Neural progenitor cell (in vitro differentiated cells): ENCODE data around the gene SFRP4.

Experiments used
- CTCF ChIP-seq: fragments of 200-600 bp; sonication (generic); IDR thresholded peaks from 2 replicates; pipeline ENCODE4 v1.5.1; 2017; ENCODE audit warnings: antibody characterized with exemption, mild to moderate bottlenecking
- EZH2 ChIP-seq: fragments of 200-600 bp; sonication (generic); IDR thresholded peaks from 2 replicates; pipeline ENCODE4 v1.6.1; 2017; ENCODE audit warnings: antibody characterized with exemption, mild to moderate bottlenecking, moderate library complexity
- EZH2phosphoT487 ChIP-seq: fragments of 200-600 bp; sonication (generic); IDR thresholded peaks from 2 replicates; pipeline ENCODE4 v1.6.1; 2017; ENCODE audit warnings: antibody characterized with exemption

DNA sequence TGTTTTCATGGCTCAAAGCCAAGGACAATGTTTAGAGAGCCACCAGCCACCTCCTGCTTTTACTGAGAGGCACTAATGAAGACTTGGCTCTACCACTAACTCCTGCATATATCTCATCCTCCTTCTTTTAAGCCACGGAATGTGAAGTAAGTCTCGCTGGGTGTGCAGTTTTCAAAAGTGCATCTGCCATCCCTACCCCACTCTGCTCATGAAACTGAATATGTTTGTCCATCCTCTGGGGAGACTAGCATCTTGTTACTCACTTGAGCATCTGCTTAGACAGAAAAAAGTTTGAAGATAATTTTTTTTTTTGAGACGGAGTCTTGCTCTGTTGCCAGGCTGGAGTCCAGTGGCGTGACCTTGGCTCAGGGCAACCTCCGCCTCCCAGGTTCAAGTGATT is 44.6 kb upstream of the SFRP4 start:
- TF ChIP-seq CTCF (no peak), EZH2phosphoT487 (no peak), EZH2 (no peak)
